Glutamatergic neuron (in vitro differentiated cells): ENCODE data around the gene MICAL3. TPM values are rescaled to one million over a fixed set of nuclear protein-coding genes. Genes with fewer than 3 reads are reported as not detected.
"Not testable (repeated sequence)": the region's sequence is repeated elsewhere in the genome, so short reads cannot be mapped to it uniquely, and the experiment has no call there.

Experiments used
- DNase-seq: peaks from one replicate; pipeline ENCODE4 v3.0.0; 2022
- H3K27ac Mint-ChIP-seq: one replicate; pipeline ENCODE4 v1.8.0; 2020; ENCODE audit warnings: mild to moderate bottlenecking, mixed read lengths, inconsistent platforms; ENCODE audit not compliant: unreplicated experiment
- H3K27me3 Mint-ChIP-seq: one replicate; pipeline ENCODE4 v1.8.0; 2020; ENCODE audit warnings: mild to moderate bottlenecking, moderate library complexity, mixed read lengths, inconsistent platforms; ENCODE audit not compliant: unreplicated experiment
- H3K36me3 Mint-ChIP-seq: one replicate; pipeline ENCODE4 v1.8.0; 2020; ENCODE audit warnings: mild to moderate bottlenecking, mixed read lengths, inconsistent platforms; ENCODE audit not compliant: unreplicated experiment
- H3K4me1 Mint-ChIP-seq: one replicate; pipeline ENCODE4 v1.8.0; 2020; ENCODE audit warnings: mild to moderate bottlenecking, low read depth, mixed read lengths, inconsistent platforms; ENCODE audit not compliant: unreplicated experiment
- H3K4me3 Mint-ChIP-seq: one replicate; pipeline ENCODE4 v1.8.0; 2020; ENCODE audit warnings: mild to moderate bottlenecking, mixed read lengths, inconsistent platforms; ENCODE audit not compliant: unreplicated experiment
- H3K9me3 Mint-ChIP-seq: one replicate; pipeline ENCODE4 v1.8.0; 2020; ENCODE audit warnings: mild to moderate bottlenecking, moderate library complexity, mixed read lengths, inconsistent platforms; ENCODE audit not compliant: unreplicated experiment
- CTCF ChIP-seq: fragments of 200-600 bp; sonication (generic); IDR thresholded peaks from one replicate; pipeline ENCODE4 v1.5.0; 2021; ENCODE audit not compliant: partially characterized antibody, unreplicated experiment
- total RNA-seq: library from RNA; stranded (reverse); fragmentation: NEBNext Ultra II Directional; extraction: Animal tissue kit (Norgen Biotek cat#: 25700); gene quantifications from one replicate; pipeline ENCODE4 v1.2.1, GENCODE V29; 2021; ENCODE audit not compliant: unreplicated experiment

The MICAL3 gene
- total RNA-seq, 1 donor from 2014 or later = 132 TPM

DNA sequence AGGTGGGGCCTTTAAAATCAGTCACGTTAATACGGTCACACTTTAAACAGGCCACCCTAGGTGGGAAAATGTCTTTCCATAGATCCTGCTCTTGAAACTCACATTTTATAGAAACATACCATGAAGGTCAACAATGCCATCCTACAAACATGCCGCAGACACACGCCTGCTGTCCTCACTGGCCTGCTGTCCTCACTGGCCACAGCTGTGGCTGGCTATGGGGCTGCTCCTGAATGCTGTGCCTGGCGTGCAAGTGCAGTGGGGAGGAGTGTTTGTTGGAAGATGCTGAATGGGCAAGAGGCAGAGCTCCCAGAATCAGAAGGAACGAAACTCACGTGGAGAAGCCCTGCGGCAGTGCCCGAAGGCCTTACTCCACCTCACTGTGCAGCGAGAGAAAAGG lies 143.9 kb downstream of the MICAL3 start:
- Mint-ChIP-seq H3K9me3 (peaks cover 6% of the 10 kb centered on the region), H3K4me1 (peaks cover 8% of the 10 kb centered on the region), H3K27ac (no peak overlapping the region), H3K27me3 (peaks cover 6% of the 10 kb centered on the region), H3K36me3 (peaks cover 9% of the 10 kb centered on the region), H3K4me3 (no peak overlapping the region)
- no peak for TF ChIP-seq CTCF
- DNase-seq = no peak

DNA sequence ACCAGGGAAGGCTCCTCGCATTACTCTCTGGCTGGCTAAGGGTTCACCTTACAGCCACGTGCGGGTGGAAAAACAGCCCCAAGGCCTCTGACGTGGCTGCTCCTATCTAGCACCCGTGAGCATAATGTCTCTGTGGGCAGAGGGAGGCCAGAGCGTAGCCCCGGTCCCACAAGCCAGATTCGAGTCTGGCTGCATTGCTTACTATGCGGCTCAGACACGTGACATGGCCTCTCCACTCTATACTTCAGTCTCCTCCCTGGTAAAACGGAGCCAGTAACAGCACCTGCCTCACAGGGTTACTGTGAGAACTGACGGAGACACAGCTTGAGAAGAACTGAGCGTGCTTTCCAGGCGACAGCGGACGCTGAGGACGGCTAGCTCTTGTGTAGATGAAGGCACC lies 144.3 kb downstream of the MICAL3 start:
- TF ChIP-seq CTCF = no peak
- H3K27ac Mint-ChIP-seq = no peak overlapping the region
- H3K36me3 Mint-ChIP-seq = peaks cover 9% of the 10 kb centered on the region
- H3K9me3 Mint-ChIP-seq = peaks cover 8% of the 10 kb centered on the region
- peaks cover 6% of the 10 kb centered on the region for H3K4me1 Mint-ChIP-seq
- DNase-seq = no peak
- peaks cover 9% of the 10 kb centered on the region for H3K27me3 Mint-ChIP-seq
- no peak overlapping the region for H3K4me3 Mint-ChIP-seq

DNA sequence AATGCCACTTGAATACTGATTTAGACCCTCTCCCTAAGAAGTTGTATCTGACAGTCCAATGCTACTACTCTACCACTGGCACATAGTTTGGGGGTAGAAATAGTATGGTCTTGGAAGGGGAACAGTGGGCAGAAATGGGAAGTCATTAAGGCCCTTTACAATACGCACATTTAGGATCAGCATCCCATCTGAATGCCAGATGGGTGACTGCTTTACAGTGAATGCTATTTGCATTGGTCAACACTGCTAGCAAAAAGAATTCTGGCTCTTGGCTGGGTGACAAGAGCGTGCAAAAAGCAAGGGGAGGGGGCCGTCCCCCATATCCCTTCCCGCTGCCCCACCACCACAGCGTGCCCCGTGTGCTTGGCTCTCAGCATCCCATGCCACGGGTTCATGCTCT lies 145.4 kb downstream of the MICAL3 start:
- Mint-ChIP-seq H3K36me3 (peaks cover 9% of the 10 kb centered on the region), H3K27me3 (peaks cover 9% of the 10 kb centered on the region), H3K4me3 (no peak overlapping the region), H3K27ac (no peak overlapping the region), H3K4me1 (peaks cover 6% of the 10 kb centered on the region), H3K9me3 (peaks cover 11% of the 10 kb centered on the region)
- no peak for TF ChIP-seq CTCF
- DNase-seq = no peak

DNA sequence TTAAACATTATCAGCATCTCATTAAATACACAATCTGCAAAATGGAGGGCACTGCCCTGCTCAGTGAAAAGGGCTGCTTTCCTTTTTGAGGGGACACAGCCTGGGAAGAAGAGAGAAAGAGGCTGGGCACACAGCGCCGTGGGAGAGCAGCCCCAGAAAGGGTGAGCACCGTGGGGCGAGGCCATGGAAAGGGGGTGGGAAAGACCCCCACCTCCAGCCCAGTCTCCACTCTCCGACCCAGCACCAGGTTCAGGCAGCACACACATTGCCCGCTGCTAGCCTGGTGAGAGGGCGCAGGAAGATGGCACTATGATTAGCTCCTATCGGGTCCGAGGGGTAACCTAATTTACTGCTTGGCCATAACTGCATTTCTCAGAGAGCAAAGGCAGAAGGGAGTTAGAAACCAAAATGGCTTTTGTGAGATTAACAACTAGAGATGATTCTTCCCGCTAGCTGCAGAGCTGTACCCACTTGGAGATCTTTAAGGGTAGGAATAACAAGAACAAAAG lies 146.1 kb downstream of the MICAL3 start:
- DNase-seq = no peak
- Mint-ChIP-seq H3K9me3 (peaks cover 12% of the 10 kb centered on the region), H3K27ac (no peak overlapping the region), H3K4me3 (no peak overlapping the region), H3K27me3 (peaks cover 7% of the 10 kb centered on the region), H3K36me3 (peaks cover 9% of the 10 kb centered on the region), H3K4me1 (peaks cover 6% of the 10 kb centered on the region)
- no peak for TF ChIP-seq CTCF

- not testable (repeated sequence) for H3K4me1 Mint-ChIP-seq, H3K9me3 Mint-ChIP-seq, DNase-seq, H3K4me3 Mint-ChIP-seq, H3K27ac Mint-ChIP-seq
- Mint-ChIP-seq H3K36me3 (peaks cover 11% of the 10 kb centered on the region), H3K27me3 (peaks cover 10% of the 10 kb centered on the region)
Observed at GRCh38 chr22:17876878-17877855, 147.2 kb downstream of the MICAL3 start.
